ENCODE measurements around the gene SURF6.
"Not testable (repeated sequence)": the region's sequence is repeated elsewhere in the genome, so short reads cannot be mapped to it uniquely, and the experiment has no call there.

DNA sequence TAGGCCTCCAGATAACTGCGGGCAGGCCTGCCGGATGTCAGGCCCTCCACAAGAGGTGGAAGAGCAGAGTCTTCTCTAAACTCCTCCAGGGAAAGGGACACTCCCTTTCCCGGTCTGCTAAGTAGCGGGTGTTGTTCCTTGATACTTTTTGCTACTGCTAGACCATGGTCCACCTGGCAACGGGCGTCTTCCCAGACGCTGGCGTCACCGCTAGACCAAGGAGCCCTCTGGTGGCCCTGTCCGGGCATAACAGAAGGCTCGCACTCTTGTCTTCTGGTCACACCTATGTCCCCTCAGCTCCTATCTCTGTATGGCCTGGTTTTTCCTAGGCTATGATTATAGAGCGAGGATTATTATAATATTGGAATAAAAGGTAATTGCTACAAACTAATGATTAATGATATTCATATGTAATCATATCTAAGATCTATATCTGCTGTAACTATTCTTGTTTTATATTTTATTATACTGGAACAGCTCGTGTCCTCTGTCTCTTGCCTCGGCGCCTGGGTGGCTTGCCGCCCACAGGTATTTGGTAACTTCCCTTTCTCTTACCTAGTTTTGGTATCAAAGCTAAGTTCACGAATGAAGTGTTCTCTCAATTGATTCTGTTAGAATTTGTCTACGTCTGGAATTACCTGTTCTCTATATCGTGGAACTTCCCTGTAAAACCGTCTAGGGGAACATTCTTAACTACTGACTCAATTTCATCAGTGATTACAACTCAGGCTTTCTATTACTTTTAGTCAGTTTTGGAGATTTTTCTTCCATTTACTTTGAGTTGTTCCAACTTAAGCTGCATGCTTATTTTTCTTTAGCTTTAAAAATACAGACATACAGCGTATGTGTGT lies 6.5 kb downstream of the SURF6 start:
- TF ChIP-seq EZH2 (IDR thresholded peaks at IDR 0.05); POLR2AphosphoS5 (IDR thresholded peaks at IDR 0.05; ENCODE audit: borderline replicate concordance, low read depth, low read length): not testable (repeated sequence)
